IPS DF 4.7 (cell line): ENCODE results near the gene GPR78.

Source experiments
- DNase-seq: peaks from one replicate; pipeline ENCODE4 v3.0.0-alpha.2; 2013; ENCODE audit warnings: low spot score; ENCODE audit errors: extremely low read depth

The GPR78 gene

DNA sequence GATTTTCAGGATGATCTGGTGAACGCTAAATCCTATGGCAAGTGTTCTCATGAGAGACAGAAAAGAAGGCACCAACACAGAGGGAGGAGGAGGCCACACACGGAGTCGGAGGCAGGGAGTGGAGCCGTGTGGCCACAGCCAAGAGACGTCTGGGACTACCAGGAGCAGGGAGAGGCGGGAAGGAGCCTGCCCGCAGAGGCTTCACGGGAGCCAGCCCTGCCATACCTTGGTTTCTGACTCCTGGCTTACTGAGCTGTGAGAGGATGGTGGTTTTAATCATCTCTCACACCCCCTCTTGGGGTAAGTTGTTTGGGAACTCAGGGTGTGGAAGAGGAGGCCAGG is 33.5 kb upstream of the GPR78 start:
- DNase-seq = no peak

- no peak for DNase-seq
These were observed 32.9 kb upstream of the GPR78 start for GRCh38 chr4:8547108-8547911.

DNA sequence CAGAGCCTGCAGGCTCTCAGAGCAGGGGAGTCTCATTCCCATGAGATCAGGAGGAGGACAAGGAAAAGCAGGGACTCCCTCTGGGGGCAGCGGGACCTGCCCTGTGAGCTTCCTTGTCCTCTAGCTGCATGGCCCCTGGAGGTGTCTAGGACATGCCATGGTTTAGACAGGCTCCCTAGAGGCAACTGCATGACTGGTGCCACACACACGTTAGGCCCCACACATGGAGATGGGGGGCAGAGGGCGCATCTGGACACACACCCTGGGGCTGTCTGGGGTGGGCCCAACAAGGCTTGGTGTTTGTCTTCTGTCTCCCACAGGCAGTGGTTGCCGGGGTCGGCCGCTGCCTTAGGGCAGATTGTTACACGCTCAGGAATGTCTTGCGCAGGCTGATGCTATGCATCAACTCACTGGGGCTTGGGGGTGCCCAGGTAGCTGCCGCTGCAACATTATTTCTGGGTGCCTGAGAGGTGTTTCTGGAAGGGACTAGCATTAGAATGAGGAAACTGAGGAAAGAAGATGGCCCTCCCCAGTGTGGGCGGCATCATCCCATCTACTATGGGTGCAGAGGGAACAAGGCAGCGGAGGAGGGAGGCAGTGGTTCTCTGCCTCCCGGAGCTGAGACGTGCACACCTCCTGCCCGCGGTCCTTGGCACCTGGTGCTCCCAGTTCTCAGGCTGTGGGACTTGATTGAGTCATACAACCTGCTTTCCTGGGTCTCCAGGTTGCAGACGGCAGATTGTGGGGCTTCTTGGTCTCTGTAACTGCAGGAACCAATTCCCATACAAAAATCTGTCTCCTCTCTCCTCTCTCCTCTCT is 32.1 kb upstream of the GPR78 start:
- no peak for DNase-seq

DNA sequence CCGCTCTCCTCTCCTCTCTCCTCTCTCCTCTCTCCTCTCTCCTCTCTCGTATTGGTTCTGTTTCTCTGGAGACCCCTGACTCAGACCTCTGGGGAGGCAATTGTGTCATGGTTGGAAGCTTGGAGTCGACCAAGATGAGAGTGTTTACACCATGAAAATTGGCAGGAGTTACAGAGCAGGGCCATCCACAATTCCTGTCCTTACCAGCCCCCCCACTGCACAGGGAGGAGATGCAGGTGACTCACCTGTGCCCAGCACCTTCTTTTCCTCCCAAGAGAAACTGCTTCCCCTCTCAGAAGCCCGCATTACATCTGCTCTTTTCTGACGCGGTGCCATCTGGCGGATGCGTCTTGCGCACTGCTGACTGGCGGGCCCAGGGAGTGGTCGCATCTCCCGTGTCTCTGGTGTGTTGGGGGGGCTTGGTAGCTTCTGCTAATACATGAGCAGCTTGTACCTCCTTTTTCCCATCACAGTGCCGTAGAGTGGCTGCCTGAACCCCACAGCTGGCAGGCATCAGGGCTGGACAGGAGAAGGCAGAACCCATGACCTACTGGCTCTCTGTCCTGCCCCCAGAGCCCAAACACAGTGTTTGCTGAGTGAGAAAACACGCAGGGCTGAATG is 31.4 kb upstream of the GPR78 start:
- DNase-seq = no peak

DNA sequence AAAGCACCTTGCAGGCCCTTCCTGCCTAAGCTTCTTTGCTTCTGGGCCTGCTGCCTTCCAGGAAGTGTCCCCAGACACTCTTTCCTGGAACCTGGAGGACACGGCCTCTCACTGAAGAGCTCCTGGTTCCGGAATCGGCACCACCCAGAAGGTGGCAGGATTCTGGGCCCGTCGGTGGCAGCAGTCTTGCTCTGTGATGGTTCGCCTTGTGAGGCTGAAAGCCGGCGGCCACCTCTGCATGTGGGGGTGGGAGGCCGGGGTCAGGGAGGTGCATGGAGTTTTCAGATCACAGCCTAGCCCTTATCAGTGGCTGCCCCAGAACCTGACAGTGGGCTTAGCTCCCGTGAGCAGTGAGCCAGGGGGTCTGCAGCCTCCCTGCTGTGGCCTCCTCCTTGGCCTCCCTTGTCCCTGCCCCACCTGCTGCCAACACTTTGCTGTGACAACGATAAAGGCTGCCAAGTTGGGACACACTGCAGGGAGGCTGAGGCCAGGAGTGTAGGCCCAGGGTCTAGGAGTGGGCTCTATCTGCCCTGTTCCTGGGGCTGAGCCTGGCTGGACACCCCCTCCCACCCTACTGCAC is 30.8 kb upstream of the GPR78 start:
- no peak for DNase-seq

GRCh38 chr4:8550691-8551090 is 29.5 kb upstream of the GPR78 start:
- no peak for DNase-seq

- DNase-seq = no peak
These were observed 28.2 kb upstream of the GPR78 start for GRCh38 chr4:8552024-8552423.

DNA sequence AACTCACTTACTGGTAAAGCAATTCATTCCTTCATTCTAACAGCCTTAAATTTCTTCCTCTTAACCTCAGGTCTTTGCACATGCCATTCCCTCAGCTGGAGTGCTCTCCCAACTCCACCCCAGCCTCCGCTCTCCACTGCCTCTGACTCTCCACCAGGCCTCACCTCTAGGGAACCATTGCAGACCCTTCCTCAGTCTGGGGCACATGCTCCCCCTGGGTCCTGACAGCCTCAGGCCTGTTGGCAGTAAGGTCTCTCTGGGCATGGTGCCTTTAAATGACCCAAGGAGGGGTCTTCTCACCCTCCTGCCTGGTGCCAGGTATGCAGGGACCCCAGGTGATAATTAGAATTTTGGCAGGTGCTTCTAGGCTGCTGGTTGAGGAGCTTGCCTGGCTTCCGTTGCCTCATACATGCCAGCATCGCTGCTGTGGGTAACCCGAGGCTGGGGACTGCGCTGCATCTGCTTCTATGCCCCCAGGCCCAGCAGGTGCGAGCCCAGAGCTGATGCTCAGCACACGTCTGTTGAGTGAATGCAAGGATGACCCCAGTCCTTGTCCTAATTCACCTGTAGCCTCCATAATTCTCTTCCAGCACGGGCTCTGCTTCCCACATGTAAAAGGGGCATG is 27.5 kb upstream of the GPR78 start:
- no peak for DNase-seq

GRCh38 chr4:8553216-8553615 is 27.0 kb upstream of the GPR78 start:
- no peak for DNase-seq

DNA sequence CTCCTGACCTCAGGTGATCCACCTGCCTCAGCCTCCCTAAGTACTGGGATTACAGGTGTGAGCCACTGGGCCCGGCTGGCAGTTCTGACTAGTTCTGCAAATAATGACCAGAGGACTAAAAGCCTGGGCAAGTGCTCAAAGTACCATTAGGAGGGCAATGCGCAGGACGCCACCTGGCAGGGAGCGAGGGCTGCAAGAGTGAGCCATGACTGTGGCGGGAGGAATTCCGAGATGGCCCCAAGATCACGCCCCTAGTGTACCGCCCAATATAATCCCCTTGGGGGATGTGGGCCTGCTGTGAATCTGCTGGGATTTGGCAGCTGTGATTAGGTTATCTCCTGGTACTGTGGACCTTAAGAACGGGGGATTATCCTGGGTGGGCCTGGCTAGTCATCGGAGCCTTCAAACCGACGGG is 26.2 kb upstream of the GPR78 start:
- DNase-seq = no peak

- DNase-seq = no peak
These were observed 25.6 kb upstream of the GPR78 start for GRCh38 chr4:8554555-8555100.

- DNase-seq = no peak
These were observed 24.5 kb upstream of the GPR78 start for GRCh38 chr4:8555716-8556115.

DNA sequence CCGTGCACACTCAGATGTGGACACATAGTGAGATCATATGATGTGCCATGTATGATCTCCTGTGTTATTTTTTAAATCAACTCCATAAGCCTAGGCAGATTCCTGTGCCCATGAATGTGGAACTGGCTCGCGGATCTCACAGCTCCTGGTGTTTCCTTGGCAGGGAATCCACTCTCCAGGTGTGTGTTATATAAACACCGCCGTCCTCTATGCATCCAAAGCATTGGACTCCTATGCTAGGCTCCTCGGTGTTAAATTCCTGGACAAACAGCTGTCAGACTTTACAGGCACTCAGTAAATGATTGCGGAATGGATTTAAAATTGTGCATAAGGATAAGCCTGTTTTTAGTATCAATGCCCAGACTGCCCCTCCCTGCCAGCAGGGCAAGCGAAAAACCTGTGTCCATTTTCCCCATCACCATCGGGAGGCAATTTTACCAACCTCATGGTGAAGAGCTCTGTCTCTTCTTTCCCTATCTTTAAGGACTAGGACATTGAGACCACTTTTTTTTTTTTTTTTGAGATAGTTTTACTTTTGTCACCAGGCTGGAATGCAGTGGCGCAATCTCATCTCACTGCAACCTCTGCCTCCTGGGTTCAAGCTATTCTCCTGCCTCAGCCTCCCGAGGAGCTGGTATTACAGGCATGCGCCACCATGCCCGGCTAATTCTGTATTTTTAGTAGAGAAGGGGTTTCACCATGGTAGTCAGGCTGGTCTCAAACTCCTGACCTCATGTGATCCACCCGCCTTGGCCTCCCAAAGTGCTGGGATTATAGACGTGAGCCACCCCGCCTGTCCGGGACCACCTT is 23.6 kb upstream of the GPR78 start:
- no peak for DNase-seq

DNA sequence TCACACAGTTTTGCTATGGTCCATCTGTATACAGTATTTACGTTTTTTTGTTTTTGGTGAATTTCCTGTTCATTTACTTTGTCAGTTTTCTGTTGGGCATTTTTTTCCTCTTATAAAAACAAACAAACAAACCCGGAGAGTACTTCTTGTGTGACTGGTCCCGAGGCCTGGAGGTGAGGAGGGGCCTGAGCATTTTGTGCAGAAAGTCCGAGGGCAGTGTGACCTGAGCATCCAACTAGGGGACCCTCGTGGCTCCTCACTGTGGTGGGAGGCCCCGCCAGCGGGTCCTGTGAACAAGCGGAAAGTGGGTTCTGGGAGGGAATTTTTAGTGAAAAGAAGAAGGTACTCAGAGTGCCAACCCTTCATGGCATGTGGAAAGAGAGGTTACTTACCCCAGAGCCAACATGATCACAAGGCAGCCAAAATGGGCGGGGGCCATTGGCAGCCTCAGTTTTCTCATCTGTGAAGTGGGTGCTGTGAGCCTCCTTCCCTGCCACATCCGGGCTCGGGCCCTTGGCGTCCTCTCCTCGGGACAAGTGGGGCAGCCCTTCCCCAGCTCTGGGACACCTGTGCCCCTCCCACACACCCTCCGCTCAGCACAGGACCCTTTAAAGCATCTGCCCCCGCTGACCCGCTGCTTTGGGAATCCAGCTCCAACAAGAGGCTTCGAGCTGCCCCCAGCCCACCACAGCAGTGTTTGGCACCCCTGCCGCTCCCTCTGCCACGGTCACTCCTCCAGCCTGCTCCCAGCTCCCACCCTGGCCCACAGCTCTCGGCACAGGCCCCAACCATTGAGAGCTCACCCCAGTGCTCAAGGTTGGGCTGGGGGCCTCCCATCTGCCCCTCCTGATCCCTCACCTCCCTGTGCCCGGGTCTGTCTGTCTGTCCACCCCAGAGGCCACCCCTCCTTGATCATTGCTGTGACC is 22.8 kb upstream of the GPR78 start:
- no peak for DNase-seq

- DNase-seq = no peak
These were observed 21.9 kb upstream of the GPR78 start for GRCh38 chr4:8558080-8558960.

- DNase-seq = no peak
These were observed 21.2 kb upstream of the GPR78 start for GRCh38 chr4:8559011-8559410.

DNA sequence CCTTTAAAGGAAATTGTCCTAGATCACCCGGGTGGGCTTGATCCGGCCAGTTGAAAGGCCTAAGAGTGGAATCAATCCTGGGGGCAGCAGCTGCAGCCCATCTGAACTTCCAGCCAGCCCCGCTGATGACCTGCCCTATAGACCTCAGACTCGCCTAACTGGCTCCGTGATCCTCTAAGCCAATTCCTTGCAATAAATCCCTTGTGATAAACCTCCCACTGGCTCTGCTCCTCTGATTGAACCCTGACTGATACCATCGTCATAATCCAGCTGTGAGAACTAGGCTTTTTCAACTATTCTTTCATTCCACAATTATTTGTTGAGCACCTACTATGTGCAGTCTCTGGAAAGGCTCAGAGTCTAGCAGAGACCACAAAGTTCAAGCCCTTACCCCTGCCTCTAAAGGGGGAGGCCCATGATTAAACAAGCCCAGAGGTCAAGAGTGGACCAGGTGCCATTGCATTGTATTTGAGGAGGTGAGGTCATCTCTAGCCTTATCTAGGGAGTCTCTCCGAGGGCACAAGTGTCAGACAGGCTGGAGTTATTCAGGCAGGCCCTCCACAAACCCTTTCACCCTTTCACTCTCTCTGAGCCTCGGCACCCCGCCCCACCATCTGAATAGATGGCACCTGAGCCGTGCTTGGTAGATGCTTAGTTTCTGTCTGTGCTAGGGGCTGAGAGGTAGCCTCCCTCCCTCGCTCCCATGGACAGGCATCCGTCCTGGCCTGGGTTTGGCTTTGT is 20.5 kb upstream of the GPR78 start:
- no peak for DNase-seq
